ENCODE results near the gene HOXA7. TPM values are rescaled to one million over a fixed set of nuclear protein-coding genes. Genes with fewer than 3 reads are reported as not detected.

Gene HOXA7
- total RNA-seq, 1 donor from 2014 or later = not detected

- H3K36me3 Mint-ChIP-seq (ENCODE audit: unreplicated experiment) = peaks cover 17% of the 10 kb centered on the region
- peak overlapping the region; percentile 83 for H3K4me3 Mint-ChIP-seq (ENCODE audit: unreplicated experiment)
- no peak overlapping the region for H3K27ac Mint-ChIP-seq (ENCODE audit: unreplicated experiment)
- TF ChIP-seq CTCF (IDR thresholded peaks at IDR 0.05; ENCODE audit: partially characterized antibody, unreplicated experiment) = no peak
- peaks cover 45% of the 10 kb centered on the region for H3K27me3 Mint-ChIP-seq (ENCODE audit: unreplicated experiment)
- H3K9me3 Mint-ChIP-seq (ENCODE audit: unreplicated experiment) = peaks cover 5% of the 10 kb centered on the region
- no peak for DNase-seq
- no peaks in the 10 kb centered on the region for H3K4me1 Mint-ChIP-seq (ENCODE audit: low read depth, unreplicated experiment)
These were observed 13.9 kb downstream of the HOXA7 start for GRCh38 chr7:27142580-27143022.

GRCh38 chr7:27141923-27142579 lies 14.4 kb downstream of the HOXA7 start:
- DNase-seq = no peak
- Mint-ChIP-seq H3K27ac (ENCODE audit: unreplicated experiment) (no peak overlapping the region), H3K9me3 (ENCODE audit: unreplicated experiment) (peaks cover 5% of the 10 kb centered on the region), H3K36me3 (ENCODE audit: unreplicated experiment) (peaks cover 15% of the 10 kb centered on the region), H3K4me3 (ENCODE audit: unreplicated experiment) (peak overlapping the region; percentile 83), H3K4me1 (ENCODE audit: low read depth, unreplicated experiment) (no peaks in the 10 kb centered on the region), H3K27me3 (ENCODE audit: unreplicated experiment) (peaks cover 42% of the 10 kb centered on the region)
- TF ChIP-seq CTCF (IDR thresholded peaks at IDR 0.05; ENCODE audit: partially characterized antibody, unreplicated experiment) = no peak

GRCh38 chr7:27141137-27141922 lies 15.1 kb downstream of the HOXA7 start:
- Mint-ChIP-seq H3K4me3 (ENCODE audit: unreplicated experiment) (no peak overlapping the region), H3K9me3 (ENCODE audit: unreplicated experiment) (peaks cover 2% of the 10 kb centered on the region), H3K36me3 (ENCODE audit: unreplicated experiment) (peaks cover 9% of the 10 kb centered on the region), H3K4me1 (ENCODE audit: low read depth, unreplicated experiment) (no peaks in the 10 kb centered on the region), H3K27ac (ENCODE audit: unreplicated experiment) (no peak overlapping the region), H3K27me3 (ENCODE audit: unreplicated experiment) (peaks cover 37% of the 10 kb centered on the region)
- TF ChIP-seq CTCF (IDR thresholded peaks at IDR 0.05; ENCODE audit: partially characterized antibody, unreplicated experiment) = no peak
- no peak for DNase-seq

GRCh38 chr7:27140126-27140857 lies 16.2 kb downstream of the HOXA7 start:
- H3K27ac Mint-ChIP-seq (ENCODE audit: unreplicated experiment) = no peak overlapping the region
- no peak overlapping the region for H3K4me3 Mint-ChIP-seq (ENCODE audit: unreplicated experiment)
- TF ChIP-seq CTCF (IDR thresholded peaks at IDR 0.05; ENCODE audit: partially characterized antibody, unreplicated experiment) = no peak
- peaks cover 37% of the 10 kb centered on the region for H3K27me3 Mint-ChIP-seq (ENCODE audit: unreplicated experiment)
- H3K9me3 Mint-ChIP-seq (ENCODE audit: unreplicated experiment) = peaks cover 4% of the 10 kb centered on the region
- peaks cover 5% of the 10 kb centered on the region for H3K36me3 Mint-ChIP-seq (ENCODE audit: unreplicated experiment)
- H3K4me1 Mint-ChIP-seq (ENCODE audit: low read depth, unreplicated experiment) = no peaks in the 10 kb centered on the region
- no peak for DNase-seq

Measured in glutamatergic neuron (in vitro differentiated cells).